NCI-H774 (cell line): Measurements from ENCODE around the gene RFT1.
"Not testable (repeated sequence)": the region's sequence is repeated elsewhere in the genome, so short reads cannot be mapped to it uniquely, and the experiment has no call there.

Experiments used
- DNase-seq: peaks from one replicate; lab custom pipeline; 2025; lab: John Stamatoyannopoulos, UW

RFT1 gene

GRCh38 chr3:53065841-53066480, 64.3 kb downstream of the RFT1 start:
- DNase-seq, result no peak

DNA sequence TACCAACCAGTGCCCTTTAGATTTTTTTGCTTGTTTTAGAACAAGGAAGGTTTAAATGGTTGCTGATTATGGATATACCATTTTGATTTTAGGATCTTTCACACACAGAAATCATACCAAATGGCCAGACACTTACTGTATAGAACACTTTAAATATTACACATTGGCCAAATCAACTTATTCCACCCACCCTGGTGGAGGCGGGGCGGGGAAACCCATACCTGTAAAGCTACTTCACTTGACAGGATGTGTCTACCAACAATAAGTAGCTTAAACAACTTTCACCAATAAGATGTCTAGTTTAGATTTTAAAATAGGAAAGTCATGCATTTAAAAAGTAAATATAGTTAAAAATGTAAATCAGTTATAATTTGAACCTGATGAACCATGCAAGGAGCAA, 67.3 kb downstream of the RFT1 start:
- DNase-seq, result no peak

DNA sequence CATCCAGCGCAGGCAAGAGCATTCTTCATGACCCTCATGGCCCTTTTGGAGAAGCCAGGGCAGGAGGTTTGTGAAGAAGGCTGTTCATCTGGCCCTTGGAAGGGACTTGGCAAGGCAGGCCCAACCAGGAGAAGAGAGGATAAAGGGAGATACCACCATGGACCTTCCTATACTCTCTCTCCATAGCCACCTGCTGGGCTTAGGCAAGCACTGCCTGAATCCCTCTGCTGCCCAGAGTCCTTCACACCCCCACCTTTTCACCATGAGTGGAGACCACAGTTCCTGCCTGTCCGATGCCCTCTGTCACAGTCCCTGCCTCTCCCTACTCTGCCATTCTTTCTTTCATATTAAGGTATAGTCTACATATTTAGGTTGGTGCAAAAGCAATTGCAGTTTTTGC, 73.8 kb downstream of the RFT1 start:
- no peak for DNase-seq

DNA sequence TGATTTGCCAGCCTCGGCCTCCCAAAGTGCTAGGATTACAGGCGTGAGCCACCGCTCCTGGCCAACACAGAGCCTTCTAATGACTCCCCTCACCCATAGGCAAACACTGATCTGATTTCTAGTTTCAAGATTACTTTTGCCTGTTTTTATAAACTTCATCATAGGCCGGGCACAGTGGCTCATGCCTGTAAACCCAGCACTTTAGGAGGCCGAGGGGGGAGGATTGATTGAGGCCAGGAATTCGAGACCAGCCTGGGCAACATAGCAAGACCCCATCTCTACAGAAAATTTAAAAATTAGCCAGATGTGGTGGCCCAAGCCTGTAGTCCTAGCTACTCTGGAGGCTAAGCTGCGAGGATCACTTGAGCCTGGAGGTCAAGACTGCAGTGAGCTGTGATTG, 76.0 kb downstream of the RFT1 start:
- not testable (repeated sequence) for DNase-seq

- DNase-seq, result no peak
Measured at GRCh38 chr3:53051929-53052328, 78.3 kb downstream of the RFT1 start.

DNA sequence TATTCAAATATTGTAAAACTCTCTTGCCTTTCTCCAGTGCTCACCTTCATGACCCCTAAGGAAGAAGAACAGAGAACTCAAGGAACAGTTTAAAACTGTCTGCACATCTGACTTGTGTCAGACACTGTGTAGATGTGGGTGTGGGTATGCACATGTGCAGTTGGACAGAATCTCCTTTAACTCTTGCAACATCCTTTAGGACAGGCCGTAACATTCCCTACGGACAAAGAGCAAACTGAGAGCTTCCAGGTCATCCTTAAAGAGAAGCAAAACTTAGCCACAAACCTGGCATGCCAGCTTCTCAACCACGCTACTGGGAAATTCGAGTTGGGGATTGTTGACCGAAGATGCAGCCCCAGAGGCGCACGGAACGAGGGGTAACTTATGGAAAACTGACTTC, 80.2 kb downstream of the RFT1 start:
- DNase-seq, result no peak

DNA sequence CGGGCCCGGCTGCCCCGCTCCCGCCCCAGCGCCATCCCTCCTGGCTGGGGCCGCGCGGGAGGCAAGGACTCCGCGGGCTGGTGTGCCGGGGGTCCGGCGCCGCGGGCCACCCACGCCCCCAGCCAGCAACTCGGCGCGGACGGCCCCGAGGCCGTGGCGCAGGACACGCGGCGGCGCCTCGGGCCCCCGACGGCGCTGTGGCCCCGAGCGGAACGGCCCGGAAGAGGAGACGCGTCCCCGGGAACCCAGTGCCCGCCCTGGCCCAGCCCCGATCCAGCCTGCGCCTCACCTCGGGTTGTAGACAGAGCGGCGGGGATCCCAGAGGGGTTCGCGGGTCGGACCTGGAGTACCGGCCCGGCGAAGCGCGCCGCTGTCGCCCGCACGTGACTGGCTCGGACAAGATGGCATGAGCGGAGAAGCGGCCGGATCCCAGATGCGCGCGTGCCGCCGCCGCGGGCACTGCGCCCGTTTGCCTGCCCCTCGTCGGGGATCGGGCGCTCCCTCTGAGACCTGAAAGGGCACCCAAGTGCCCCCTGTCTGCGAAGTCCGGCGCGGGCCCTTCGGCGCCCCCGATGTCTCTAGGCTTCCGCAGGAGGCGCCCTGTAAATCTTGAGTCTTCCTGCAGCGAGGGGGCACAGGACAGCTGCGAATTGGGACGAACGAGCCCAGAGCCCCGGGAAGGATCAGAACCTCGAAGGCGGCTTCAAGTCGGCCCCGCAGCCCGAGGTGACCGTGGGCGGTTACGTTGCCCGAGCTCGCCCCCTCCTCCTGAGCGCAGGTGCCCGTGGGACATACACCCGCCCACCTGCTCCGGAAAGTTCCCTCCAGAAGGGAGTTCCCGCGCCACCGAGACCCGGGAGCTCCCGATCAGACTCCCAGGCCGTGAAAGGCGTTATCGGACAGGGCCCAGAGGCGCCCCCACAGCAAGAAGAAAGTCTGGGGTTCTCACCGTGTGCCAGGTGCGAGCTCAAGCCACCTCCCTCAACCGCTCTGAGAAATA, 83.8 kb downstream of the RFT1 start:
- no peak for DNase-seq

GRCh38 chr3:53045518-53046170, 84.6 kb downstream of the RFT1 start, which contains the start of gene SFMBT1:
SFMBT1 (minus strand) TSS chr3:53046073; CDS start chr3:52969128, 76,945 bp downstream.
- peak; percentile 24 for DNase-seq

DNA sequence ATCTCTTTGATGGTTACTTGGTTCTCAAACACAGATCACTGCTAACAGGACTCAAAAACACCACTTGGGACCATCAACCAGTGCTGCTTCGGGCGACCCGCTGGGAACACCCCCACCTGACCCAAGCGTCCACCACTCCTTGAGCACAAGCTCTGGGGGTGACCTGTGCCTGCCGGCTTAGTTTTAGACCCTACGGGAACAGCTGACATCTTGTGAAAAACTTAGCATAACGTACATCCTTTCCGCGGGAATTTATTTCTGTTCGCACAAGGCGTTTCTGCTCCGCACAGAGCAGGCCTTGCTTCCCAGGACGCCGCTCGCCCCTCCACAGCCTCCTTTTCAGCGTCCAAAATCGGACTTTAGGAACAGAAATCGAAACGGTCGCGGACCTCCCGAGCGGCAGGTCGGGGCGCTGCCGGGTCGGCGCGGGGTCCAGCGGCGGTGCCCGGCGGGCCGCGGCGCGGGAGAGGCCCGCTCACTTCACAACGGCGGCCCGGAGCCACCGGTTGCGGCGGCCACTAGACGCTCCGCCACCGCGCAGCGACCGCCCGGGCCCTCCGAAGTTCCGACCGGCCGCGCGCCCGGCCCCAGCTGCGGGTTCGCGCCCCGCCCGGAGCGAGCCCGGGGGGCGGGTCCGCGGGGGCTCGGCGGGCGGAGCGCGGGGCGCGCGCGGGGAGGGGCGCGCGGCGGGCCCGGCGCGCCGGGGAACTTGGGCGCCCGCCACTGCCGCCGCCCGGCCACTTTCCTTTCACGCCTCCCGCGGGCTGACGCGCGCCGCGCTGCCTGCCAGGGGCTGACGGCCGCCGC, 85.3 kb downstream of the RFT1 start:
- no peak for DNase-seq

- DNase-seq, result no peak
Measured at GRCh38 chr3:53044371-53044710, 85.9 kb downstream of the RFT1 start.

DNA sequence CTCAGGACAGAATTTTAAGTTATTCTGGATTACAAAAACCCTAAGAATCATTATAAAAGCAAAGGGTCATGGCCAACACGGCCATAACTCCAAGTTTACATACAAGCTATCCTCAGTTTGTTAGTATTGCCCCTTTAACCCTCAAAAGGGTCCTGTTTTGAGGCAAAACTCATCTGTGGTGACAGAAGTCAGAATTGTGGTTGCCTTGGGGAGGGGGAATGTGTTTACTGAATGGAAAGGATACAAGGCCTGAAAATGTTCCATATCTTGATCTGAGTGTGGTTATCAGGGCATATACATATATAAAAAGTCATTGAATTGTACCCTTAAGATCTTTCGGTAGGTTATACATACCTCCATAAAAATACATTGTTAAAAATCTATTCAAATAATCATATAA, 86.5 kb downstream of the RFT1 start:
- no peak for DNase-seq

DNA sequence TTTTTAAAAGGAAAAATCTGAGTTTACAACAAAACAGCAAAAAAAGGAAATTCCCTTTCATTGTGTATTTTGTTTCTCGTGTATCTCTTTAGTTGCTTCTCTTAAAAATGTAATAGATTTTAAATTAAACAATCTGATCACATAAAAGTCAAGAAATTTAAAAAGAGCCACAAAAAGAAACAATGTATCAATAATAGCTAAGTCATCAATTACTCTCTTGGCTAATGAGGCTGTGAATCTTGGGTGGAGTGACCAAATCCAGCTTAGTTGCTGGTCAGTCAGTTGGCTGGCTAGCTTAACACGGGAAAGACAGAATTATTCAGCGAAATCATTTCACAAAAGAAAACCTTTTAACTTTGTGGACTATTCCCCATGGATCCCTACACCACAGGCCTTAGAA, 87.6 kb downstream of the RFT1 start:
- no peak for DNase-seq

GRCh38 chr3:53040351-53040820, 89.8 kb downstream of the RFT1 start:
- no peak for DNase-seq

- no peak for DNase-seq
Measured at GRCh38 chr3:53039376-53039752, 90.9 kb downstream of the RFT1 start.

DNA sequence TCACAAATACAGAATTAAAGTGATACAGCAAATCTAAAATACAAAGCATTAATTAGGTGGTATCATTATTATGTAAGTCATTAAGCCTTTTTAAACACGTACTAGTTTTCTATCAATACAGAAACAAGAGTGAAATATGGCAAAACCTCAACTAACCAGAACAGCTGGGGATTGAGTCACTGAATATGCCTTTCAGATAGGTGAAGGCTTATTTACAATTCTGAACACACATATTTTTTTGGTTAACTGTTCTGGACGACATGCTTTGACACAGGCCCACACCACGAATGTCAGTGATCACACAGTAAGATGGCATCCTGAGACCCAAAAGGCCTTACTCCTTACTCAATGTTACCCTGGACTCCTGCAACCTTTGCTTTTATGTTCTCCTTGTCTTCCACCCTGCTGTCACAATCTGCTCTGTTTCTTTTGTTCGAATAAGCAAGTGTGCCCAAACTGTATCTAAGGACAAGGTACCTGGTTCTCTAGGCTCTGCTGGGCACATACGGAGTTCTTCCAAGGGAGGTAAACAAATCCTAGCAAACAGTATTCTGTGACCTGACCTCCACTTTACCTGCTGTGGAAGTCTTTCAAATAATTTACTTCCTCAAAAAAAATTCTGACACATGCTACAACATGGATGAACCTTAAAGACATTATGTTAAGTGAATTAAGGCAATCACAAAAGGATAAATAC, 91.4 kb downstream of the RFT1 start:
- no peak for DNase-seq
